Skeletal muscle satellite cell (primary cell): ENCODE data around the gene AGPAT3.

ENCODE experiments used
- H3K27me3 ChIP-seq: 2 replicates; pipeline ENCODE4 v1.7.0; 2013; ENCODE audit warnings: low read length; ENCODE audit not compliant: control insufficient read depth, insufficient read depth
- H3K36me3 ChIP-seq: 2 replicates; pipeline ENCODE4 v1.7.0; 2013; ENCODE audit warnings: mild to moderate bottlenecking, control low read depth, low read length; ENCODE audit not compliant: insufficient read depth
- H3K4me1 ChIP-seq: 2 replicates; pipeline ENCODE4 v1.7.0; 2013; ENCODE audit warnings: low read length; ENCODE audit not compliant: control insufficient read depth, insufficient read depth
- H3K4me2 ChIP-seq: 2 replicates; pipeline ENCODE4 v1.7.0; 2013; ENCODE audit warnings: mild to moderate bottlenecking, low read length
- H3K4me3 ChIP-seq: 2 replicates; pipeline ENCODE4 v1.7.0; 2013; ENCODE audit warnings: low read length
- H3K9ac ChIP-seq: 2 replicates; pipeline ENCODE4 v1.7.0; 2013; ENCODE audit warnings: mild to moderate bottlenecking, low read depth, low read length, moderate library complexity
- H3K9me3 ChIP-seq: replicated peaks from 2 replicates; pipeline ENCODE4 v1.7.0; 2013; ENCODE audit warnings: mild to moderate bottlenecking, control low read depth, low read length

Gene AGPAT3

GRCh38 chr21:43982489-43983078 lies 117.6 kb downstream of the AGPAT3 start:
- Histone ChIP-seq H3K36me3 (peaks cover 7% of the 10 kb centered on the region), H3K4me3 (no peak overlapping the region), H3K4me2 (no peak overlapping the region), H3K9ac (no peak overlapping the region), H3K9me3 (no peaks in the 10 kb centered on the region), H3K27me3 (peaks cover 3% of the 10 kb centered on the region), H3K4me1 (no peaks in the 10 kb centered on the region)

GRCh38 chr21:43983390-43983789 lies 118.4 kb downstream of the AGPAT3 start:
- Histone ChIP-seq H3K4me2 (no peak overlapping the region), H3K9me3 (no peaks in the 10 kb centered on the region), H3K36me3 (peaks cover 7% of the 10 kb centered on the region), H3K4me3 (no peak overlapping the region), H3K4me1 (no peaks in the 10 kb centered on the region), H3K9ac (no peak overlapping the region), H3K27me3 (peaks cover 3% of the 10 kb centered on the region)

- Histone ChIP-seq H3K4me2 (no peak overlapping the region), H3K36me3 (peaks cover 7% of the 10 kb centered on the region), H3K9ac (no peak overlapping the region), H3K9me3 (no peaks in the 10 kb centered on the region), H3K4me3 (no peak overlapping the region), H3K4me1 (no peaks in the 10 kb centered on the region), H3K27me3 (peaks cover 3% of the 10 kb centered on the region)
Observed at GRCh38 chr21:43983860-43984420, 118.9 kb downstream of the AGPAT3 start.

- H3K4me1 ChIP-seq, result no peaks in the 10 kb centered on the region
- H3K4me2 ChIP-seq, result no peak overlapping the region
- no peaks in the 10 kb centered on the region for H3K9me3 ChIP-seq
- H3K4me3 ChIP-seq, result no peak overlapping the region
- H3K27me3 ChIP-seq, result peaks cover 3% of the 10 kb centered on the region
- peaks cover 7% of the 10 kb centered on the region for H3K36me3 ChIP-seq
- no peak overlapping the region for H3K9ac ChIP-seq
Observed at GRCh38 chr21:43984905-43985689, 120.1 kb downstream of the AGPAT3 start.

GRCh38 chr21:43985690-43986251 lies 120.7 kb downstream of the AGPAT3 start:
- peaks cover 3% of the 10 kb centered on the region for H3K27me3 ChIP-seq
- H3K4me1 ChIP-seq, result no peaks in the 10 kb centered on the region
- no peak overlapping the region for H3K9ac ChIP-seq
- no peaks in the 10 kb centered on the region for H3K9me3 ChIP-seq
- H3K36me3 ChIP-seq, result peaks cover 7% of the 10 kb centered on the region
- H3K4me2 ChIP-seq, result no peak overlapping the region
- no peak overlapping the region for H3K4me3 ChIP-seq

GRCh38 chr21:43986544-43987451 lies 121.8 kb downstream of the AGPAT3 start:
- Histone ChIP-seq H3K4me2 (no peak overlapping the region), H3K4me3 (no peak overlapping the region), H3K4me1 (no peaks in the 10 kb centered on the region), H3K9ac (no peak overlapping the region), H3K9me3 (no peaks in the 10 kb centered on the region), H3K36me3 (peaks cover 3% of the 10 kb centered on the region), H3K27me3 (peaks cover 3% of the 10 kb centered on the region)

GRCh38 chr21:43987509-43987908 lies 122.5 kb downstream of the AGPAT3 start:
- Histone ChIP-seq H3K27me3 (peaks cover 3% of the 10 kb centered on the region), H3K4me3 (no peak overlapping the region), H3K9ac (no peak overlapping the region), H3K36me3 (peaks cover 3% of the 10 kb centered on the region), H3K9me3 (no peaks in the 10 kb centered on the region), H3K4me1 (no peaks in the 10 kb centered on the region), H3K4me2 (no peak overlapping the region)

GRCh38 chr21:43988016-43988415 lies 123.0 kb downstream of the AGPAT3 start:
- Histone ChIP-seq H3K9me3 (no peaks in the 10 kb centered on the region), H3K4me1 (no peaks in the 10 kb centered on the region), H3K9ac (no peak overlapping the region), H3K36me3 (peaks cover 3% of the 10 kb centered on the region), H3K27me3 (peaks cover 3% of the 10 kb centered on the region), H3K4me2 (no peak overlapping the region), H3K4me3 (no peak overlapping the region)

- Histone ChIP-seq H3K4me3 (no peak overlapping the region), H3K4me1 (no peaks in the 10 kb centered on the region), H3K9ac (no peak overlapping the region), H3K27me3 (peaks cover 3% of the 10 kb centered on the region), H3K9me3 (no peaks in the 10 kb centered on the region), H3K36me3 (no peaks in the 10 kb centered on the region), H3K4me2 (no peak overlapping the region)
Observed at GRCh38 chr21:43988506-43989230, 123.6 kb downstream of the AGPAT3 start.

- no peaks in the 10 kb centered on the region for H3K9me3 ChIP-seq
- peaks cover 3% of the 10 kb centered on the region for H3K27me3 ChIP-seq
- H3K4me3 ChIP-seq, result no peak overlapping the region
- no peaks in the 10 kb centered on the region for H3K36me3 ChIP-seq
- H3K9ac ChIP-seq, result no peak overlapping the region
- peaks cover 5% of the 10 kb centered on the region for H3K4me1 ChIP-seq
- H3K4me2 ChIP-seq, result no peak overlapping the region
Observed at GRCh38 chr21:43989401-43989800, 124.4 kb downstream of the AGPAT3 start.
